OCI-LY1 (cell line): ENCODE data around the gene KCNH4.

Source experiments
- CTCF ChIP-seq: fragments of 200-600 bp; sonication (generic), shearing (Covaris generic); IDR thresholded peaks from 2 replicates; pipeline ENCODE4 v1.5.1; 2017; ENCODE audit warnings: mild to moderate bottlenecking, antibody characterized with exemption, low read length, moderate library complexity, mixed read lengths
- EZH2 ChIP-seq: fragments of 200-600 bp; sonication (generic), shearing (Covaris generic); IDR thresholded peaks from 2 replicates; pipeline ENCODE4 v1.8.0; 2017; ENCODE audit warnings: borderline replicate concordance, mixed run types, mild to moderate bottlenecking, antibody characterized with exemption, low read length, moderate library complexity, mixed read lengths

GRCh38 chr17:42230225-42230624 lies 49.3 kb upstream of the KCNH4 start:
- no peak for TF ChIP-seq CTCF
- TF ChIP-seq EZH2, result no peak
